ENCODE results near the gene CLMP. TPM values are rescaled to one million over a fixed set of nuclear protein-coding genes. Genes with fewer than 3 reads are reported as not detected.

The CLMP gene
- total RNA-seq, 1 experiment from 2014 or later: 3.2 TPM

DNA sequence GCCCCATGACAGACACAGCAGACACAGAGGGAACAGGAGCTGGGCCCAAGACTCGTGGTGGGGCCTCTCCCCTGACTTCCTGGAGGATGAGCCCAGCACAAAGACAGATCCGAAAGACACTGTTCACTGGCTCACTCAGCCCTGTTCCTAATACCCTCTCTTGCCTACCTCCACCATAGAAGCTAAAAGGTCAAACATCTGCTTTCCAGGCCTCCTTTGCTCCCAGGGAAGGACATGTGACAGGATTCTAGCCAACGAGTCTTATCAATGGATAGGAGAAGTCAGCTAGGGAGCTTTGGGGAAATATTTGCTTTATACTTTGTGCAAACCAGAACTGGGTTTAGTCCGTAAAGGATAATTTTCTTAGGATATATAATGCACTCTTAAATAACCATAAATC lies 8.4 kb upstream of the CLMP start:
- Histone ChIP-seq H4K20me1 (ENCODE audit: insufficient read depth) (no peaks in the 10 kb centered on the region), H3K9me2 (ENCODE audit: insufficient read depth) (no peaks in the 10 kb centered on the region), H3K27ac (ENCODE audit: low read depth, low read length) (no peak overlapping the region), H3K79me2 (ENCODE audit: insufficient read depth, low read length) (no peaks in the 10 kb centered on the region), H3K9me3 (ENCODE audit: control insufficient read depth in 1 of 2, insufficient read depth in 1 of 2, low read depth in 1 of 2, low read length in 2 of 2) (no peaks in the 10 kb centered on the region), H3K27me3 (ENCODE audit: insufficient read depth, low read length) (no peaks in the 10 kb centered on the region), H3K4me1 (ENCODE audit: control insufficient read depth in 1 of 2, insufficient read depth in 2 of 2, low read length in 2 of 2) (no peaks in the 10 kb centered on the region), H3K36me3 (ENCODE audit: control insufficient read depth in 1 of 2, insufficient read depth in 2 of 2, low read length in 2 of 2) (no peaks in the 10 kb centered on the region), H3K9ac (ENCODE audit: low read length) (no peak overlapping the region), H2AFZ (ENCODE audit: low read depth, low read length, poor library complexity, severe bottlenecking) (no peak overlapping the region), H3K4me2 (ENCODE audit: low read length) (no peak overlapping the region), H3K4me3 (replicated peaks in 1 of 2; ENCODE audit: low read depth in 1 of 2, low read length in 2 of 2) (no peak overlapping the region)
- BruUV-seq (replicated peaks): no TSS peak
- CTCF ChIA-PET: interaction anchor here (1.4 kb wide), 1 partner anchor 100 kb away, joined by 3 read pairs; no protein-coding TSS in a partner anchor
- ATAC-seq: no peak
- TF ChIP-seq CEBPB (IDR thresholded peaks at IDR 0.05; ENCODE audit: low read depth) (no peak), EZH2 (IDR thresholded peaks at IDR 0.05) (no peak), ELF1 (IDR thresholded peaks at IDR 0.05; ENCODE audit: borderline replicate concordance, low read depth) (no peak), FOSL1 (IDR thresholded peaks at IDR 0.05; ENCODE audit: low read depth) (no peak), POLR2AphosphoS5 (IDR thresholded peaks at IDR 0.05; ENCODE audit: low read depth, low read length) (no peak), EZH2phosphoT487 (IDR thresholded peaks at IDR 0.05; ENCODE audit: borderline replicate concordance) (no peak), RAD21 (IDR thresholded peaks at IDR 0.05; ENCODE audit: low read depth) (no peak), SRF (IDR thresholded peaks at IDR 0.05; ENCODE audit: low read depth) (no peak), CBX3 (IDR thresholded peaks at IDR 0.05; ENCODE audit: low read depth) (no peak), SP1 (IDR thresholded peaks at IDR 0.05; ENCODE audit: low read depth) (no peak), ZFX (IDR thresholded peaks at IDR 0.05) (no peak), ZNF274 (IDR thresholded peaks at IDR 0.05; ENCODE audit: low read depth, low read length) (no peak)
- TF ChIP-seq, protein P1, sequence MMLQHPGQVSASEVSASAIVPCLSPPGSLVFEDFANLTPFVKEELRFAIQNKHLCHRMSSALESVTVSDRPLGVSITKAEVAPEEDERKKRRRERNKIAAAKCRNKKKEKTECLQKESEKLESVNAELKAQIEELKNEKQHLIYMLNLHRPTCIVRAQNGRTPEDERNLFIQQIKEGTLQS (IDR thresholded peaks at IDR 0.05): no peak
- TF ChIP-seq, protein P2, sequence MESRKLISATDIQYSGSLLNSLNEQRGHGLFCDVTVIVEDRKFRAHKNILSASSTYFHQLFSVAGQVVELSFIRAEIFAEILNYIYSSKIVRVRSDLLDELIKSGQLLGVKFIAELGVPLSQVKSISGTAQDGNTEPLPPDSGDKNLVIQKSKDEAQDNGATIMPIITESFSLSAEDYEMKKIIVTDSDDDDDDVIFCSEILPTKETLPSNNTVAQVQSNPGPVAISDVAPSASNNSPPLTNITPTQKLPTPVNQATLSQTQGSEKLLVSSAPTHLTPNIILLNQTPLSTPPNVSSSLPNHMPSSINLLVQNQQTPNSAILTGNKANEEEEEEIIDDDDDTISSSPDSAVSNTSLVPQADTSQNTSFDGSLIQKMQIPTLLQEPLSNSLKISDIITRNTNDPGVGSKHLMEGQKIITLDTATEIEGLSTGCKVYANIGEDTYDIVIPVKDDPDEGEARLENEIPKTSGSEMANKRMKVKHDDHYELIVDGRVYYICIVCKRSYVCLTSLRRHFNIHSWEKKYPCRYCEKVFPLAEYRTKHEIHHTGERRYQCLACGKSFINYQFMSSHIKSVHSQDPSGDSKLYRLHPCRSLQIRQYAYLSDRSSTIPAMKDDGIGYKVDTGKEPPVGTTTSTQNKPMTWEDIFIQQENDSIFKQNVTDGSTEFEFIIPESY (IDR thresholded peaks at IDR 0.05; ENCODE audit: extremely low read depth, insufficient replicate concordance, low read length): no peak
- TF ChIP-seq, protein P3, sequence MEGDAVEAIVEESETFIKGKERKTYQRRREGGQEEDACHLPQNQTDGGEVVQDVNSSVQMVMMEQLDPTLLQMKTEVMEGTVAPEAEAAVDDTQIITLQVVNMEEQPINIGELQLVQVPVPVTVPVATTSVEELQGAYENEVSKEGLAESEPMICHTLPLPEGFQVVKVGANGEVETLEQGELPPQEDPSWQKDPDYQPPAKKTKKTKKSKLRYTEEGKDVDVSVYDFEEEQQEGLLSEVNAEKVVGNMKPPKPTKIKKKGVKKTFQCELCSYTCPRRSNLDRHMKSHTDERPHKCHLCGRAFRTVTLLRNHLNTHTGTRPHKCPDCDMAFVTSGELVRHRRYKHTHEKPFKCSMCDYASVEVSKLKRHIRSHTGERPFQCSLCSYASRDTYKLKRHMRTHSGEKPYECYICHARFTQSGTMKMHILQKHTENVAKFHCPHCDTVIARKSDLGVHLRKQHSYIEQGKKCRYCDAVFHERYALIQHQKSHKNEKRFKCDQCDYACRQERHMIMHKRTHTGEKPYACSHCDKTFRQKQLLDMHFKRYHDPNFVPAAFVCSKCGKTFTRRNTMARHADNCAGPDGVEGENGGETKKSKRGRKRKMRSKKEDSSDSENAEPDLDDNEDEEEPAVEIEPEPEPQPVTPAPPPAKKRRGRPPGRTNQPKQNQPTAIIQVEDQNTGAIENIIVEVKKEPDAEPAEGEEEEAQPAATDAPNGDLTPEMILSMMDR (IDR thresholded peaks at IDR 0.05 in 2 of 3, conservative IDR thresholded peaks at IDR 0.05 in 1 of 3; ENCODE audit: borderline replicate concordance in 1 of 3, insufficient read depth in 1 of 3, low read depth in 2 of 3, low read length in 2 of 3): no peak
- TF ChIP-seq, protein P4, sequence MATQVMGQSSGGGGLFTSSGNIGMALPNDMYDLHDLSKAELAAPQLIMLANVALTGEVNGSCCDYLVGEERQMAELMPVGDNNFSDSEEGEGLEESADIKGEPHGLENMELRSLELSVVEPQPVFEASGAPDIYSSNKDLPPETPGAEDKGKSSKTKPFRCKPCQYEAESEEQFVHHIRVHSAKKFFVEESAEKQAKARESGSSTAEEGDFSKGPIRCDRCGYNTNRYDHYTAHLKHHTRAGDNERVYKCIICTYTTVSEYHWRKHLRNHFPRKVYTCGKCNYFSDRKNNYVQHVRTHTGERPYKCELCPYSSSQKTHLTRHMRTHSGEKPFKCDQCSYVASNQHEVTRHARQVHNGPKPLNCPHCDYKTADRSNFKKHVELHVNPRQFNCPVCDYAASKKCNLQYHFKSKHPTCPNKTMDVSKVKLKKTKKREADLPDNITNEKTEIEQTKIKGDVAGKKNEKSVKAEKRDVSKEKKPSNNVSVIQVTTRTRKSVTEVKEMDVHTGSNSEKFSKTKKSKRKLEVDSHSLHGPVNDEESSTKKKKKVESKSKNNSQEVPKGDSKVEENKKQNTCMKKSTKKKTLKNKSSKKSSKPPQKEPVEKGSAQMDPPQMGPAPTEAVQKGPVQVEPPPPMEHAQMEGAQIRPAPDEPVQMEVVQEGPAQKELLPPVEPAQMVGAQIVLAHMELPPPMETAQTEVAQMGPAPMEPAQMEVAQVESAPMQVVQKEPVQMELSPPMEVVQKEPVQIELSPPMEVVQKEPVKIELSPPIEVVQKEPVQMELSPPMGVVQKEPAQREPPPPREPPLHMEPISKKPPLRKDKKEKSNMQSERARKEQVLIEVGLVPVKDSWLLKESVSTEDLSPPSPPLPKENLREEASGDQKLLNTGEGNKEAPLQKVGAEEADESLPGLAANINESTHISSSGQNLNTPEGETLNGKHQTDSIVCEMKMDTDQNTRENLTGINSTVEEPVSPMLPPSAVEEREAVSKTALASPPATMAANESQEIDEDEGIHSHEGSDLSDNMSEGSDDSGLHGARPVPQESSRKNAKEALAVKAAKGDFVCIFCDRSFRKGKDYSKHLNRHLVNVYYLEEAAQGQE (IDR thresholded peaks at IDR 0.05; ENCODE audit: low read depth): no peak
- RAD21 ChIA-PET (ENCODE audit: low non-redundant PET in 1 of 2, low total read pairs in 2 of 2, uncharacterized antibody in 2 of 2, unreplicated experiment in 2 of 2): no interaction called here
- intact Hi-C loops (cut with micrococcal nuclease): no loop called here
- POLR2A ChIA-PET: no interaction called here
- DNase-seq (ENCODE audit: low read depth, low spot score): no peak

Measured in HCT116 (cell line).